Measurements from ENCODE around the gene CD72.

DNA sequence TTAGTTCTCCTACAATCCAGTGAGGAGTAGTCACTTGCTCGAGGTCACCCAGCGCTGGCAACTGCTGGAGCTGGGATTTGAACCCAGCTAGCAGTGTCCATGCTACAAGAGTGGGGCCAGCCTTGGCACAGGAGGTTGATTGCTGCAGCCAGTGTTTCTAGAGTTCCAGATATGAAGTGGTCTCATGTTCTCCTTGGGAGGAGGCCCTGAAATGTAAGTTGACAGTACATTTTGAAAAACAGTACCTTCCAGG lies 40.7 kb upstream of the CD72 start:
- TF ChIP-seq, protein P1, sequence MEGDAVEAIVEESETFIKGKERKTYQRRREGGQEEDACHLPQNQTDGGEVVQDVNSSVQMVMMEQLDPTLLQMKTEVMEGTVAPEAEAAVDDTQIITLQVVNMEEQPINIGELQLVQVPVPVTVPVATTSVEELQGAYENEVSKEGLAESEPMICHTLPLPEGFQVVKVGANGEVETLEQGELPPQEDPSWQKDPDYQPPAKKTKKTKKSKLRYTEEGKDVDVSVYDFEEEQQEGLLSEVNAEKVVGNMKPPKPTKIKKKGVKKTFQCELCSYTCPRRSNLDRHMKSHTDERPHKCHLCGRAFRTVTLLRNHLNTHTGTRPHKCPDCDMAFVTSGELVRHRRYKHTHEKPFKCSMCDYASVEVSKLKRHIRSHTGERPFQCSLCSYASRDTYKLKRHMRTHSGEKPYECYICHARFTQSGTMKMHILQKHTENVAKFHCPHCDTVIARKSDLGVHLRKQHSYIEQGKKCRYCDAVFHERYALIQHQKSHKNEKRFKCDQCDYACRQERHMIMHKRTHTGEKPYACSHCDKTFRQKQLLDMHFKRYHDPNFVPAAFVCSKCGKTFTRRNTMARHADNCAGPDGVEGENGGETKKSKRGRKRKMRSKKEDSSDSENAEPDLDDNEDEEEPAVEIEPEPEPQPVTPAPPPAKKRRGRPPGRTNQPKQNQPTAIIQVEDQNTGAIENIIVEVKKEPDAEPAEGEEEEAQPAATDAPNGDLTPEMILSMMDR (conservative IDR thresholded peaks at IDR 0.05 in 1 of 2, IDR thresholded peaks at IDR 0.05 in 1 of 2; ENCODE audit: extremely low read depth in 1 of 2, insufficient read depth in 1 of 2, low read depth in 1 of 2, low read length in 2 of 2): no peak
- TF ChIP-seq EZH2 (IDR thresholded peaks at IDR 0.05; ENCODE audit: borderline replicate concordance, low read length): no peak

Measured in mammary epithelial cell (primary cell).